ENCODE measurements around the gene OPCML.

The OPCML gene

DNA sequence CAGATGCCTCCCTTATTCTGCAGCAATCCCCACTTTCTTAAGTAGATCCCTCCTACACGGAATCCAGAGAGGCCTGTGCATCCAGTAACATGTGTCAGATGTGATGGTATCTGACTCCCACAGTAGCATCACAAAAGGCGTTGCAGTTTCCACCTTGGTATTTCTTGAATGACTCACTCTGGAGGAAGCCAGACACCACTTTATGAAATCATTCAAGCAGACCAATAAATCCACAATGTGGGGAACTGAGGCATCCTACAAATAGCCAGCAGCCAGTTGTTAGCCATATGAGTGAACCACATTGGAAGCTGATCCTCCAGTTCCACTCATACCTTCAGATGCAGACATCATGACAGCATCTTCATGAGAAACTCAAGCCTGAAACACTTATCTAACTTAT lies 798.1 kb downstream of the OPCML start:
- Mint-ChIP-seq H3K27me3 (ENCODE audit: low read depth) (no peaks in the 10 kb centered on the region), H3K36me3 (ENCODE audit: low read depth) (no peaks in the 10 kb centered on the region), H3K4me1 (ENCODE audit: low read depth) (no peaks in the 10 kb centered on the region), H3K9me3 (peaks cover 9% of the 10 kb centered on the region), H3K4me3 (no peak overlapping the region), H3K27ac (no peak overlapping the region)
- DNase-seq (ENCODE audit: low spot score), result peak; percentile 7

- Mint-ChIP-seq H3K4me3 (no peak overlapping the region), H3K9me3 (peaks cover 12% of the 10 kb centered on the region), H3K36me3 (ENCODE audit: low read depth) (no peaks in the 10 kb centered on the region), H3K27me3 (ENCODE audit: low read depth) (no peaks in the 10 kb centered on the region), H3K4me1 (ENCODE audit: low read depth) (no peaks in the 10 kb centered on the region), H3K27ac (no peak overlapping the region)
- no peak for DNase-seq (ENCODE audit: low spot score)
Observed at GRCh38 chr11:132728026-132728425, 804.3 kb downstream of the OPCML start.

DNA sequence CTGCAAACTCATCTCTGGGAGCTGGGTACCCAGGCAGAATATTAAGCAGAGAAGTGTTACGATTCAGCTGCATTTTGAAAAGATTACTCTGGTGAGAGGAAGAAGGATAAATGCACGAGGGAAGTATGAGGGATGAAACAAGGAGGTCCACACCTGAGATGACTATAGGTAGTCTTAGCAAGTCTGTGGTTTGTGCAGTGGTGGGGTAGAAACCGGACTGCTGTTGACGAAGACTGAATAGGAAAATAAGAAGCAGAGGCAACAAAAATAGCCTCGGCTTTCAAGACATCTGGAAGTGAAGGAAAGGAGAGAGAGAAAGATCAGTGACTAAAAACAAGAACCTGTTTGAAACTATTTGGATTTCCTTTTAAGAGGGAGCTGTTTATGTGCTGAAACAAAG lies 810.8 kb downstream of the OPCML start:
- Mint-ChIP-seq H3K4me1 (ENCODE audit: low read depth) (peaks cover 14% of the 10 kb centered on the region), H3K27ac (no peak overlapping the region), H3K4me3 (no peak overlapping the region), H3K9me3 (peaks cover 4% of the 10 kb centered on the region), H3K27me3 (ENCODE audit: low read depth) (no peaks in the 10 kb centered on the region), H3K36me3 (ENCODE audit: low read depth) (no peaks in the 10 kb centered on the region)
- DNase-seq (ENCODE audit: low spot score), result no peak

DNA sequence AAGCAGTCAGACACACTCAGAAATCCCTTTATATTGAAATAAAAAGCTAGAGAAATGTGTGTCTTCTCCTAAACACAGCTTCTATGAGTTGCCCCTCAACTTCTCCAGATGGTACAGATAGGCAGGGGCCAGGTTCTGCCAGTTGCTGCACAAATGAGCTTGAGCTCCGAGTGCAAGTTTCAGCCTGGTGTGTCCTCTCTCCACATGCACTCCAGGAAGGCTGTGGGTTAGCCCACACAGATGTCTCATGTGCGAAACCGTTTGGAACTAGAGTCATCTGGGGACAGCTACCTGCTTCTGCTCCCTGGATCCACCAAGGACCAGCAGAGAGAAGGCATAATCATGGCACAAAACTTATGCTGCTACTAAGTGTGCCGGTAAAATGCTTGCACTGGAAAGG lies 812.6 kb downstream of the OPCML start:
- no peaks in the 10 kb centered on the region for H3K9me3 Mint-ChIP-seq
- peaks cover 14% of the 10 kb centered on the region for H3K4me1 Mint-ChIP-seq (ENCODE audit: low read depth)
- H3K27ac Mint-ChIP-seq, result no peak overlapping the region
- H3K27me3 Mint-ChIP-seq (ENCODE audit: low read depth), result no peaks in the 10 kb centered on the region
- H3K4me3 Mint-ChIP-seq, result peak overlapping the region; percentile 47
- no peak for DNase-seq (ENCODE audit: low spot score)
- no peaks in the 10 kb centered on the region for H3K36me3 Mint-ChIP-seq (ENCODE audit: low read depth)

GRCh38 chr11:132718711-132719671 lies 813.3 kb downstream of the OPCML start:
- peak overlapping the region; percentile 47 for H3K4me3 Mint-ChIP-seq
- peaks cover 14% of the 10 kb centered on the region for H3K4me1 Mint-ChIP-seq (ENCODE audit: low read depth)
- no peak overlapping the region for H3K27ac Mint-ChIP-seq
- H3K36me3 Mint-ChIP-seq (ENCODE audit: low read depth), result no peaks in the 10 kb centered on the region
- DNase-seq (ENCODE audit: low spot score), result peak; percentile 16
- no peaks in the 10 kb centered on the region for H3K9me3 Mint-ChIP-seq
- no peaks in the 10 kb centered on the region for H3K27me3 Mint-ChIP-seq (ENCODE audit: low read depth)

DNA sequence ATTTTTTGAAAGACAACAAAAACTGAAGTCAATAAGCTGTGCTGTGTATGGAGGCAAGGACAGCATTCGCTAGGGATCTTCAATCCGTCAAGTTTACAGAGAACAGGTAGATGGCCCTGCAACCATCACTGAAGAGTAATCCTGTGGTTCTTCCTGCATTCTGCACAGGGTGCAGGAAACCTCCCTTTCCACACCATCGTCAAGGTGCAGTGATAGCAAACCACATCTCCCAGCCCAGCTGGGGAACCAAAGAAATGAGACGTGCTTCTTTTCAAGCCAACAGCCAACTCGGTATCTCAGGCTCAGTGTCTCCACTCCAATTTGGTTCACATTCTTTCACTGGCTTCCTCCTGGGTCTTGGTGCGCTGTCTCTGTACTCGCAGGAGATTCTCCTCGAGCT lies 814.5 kb downstream of the OPCML start:
- Mint-ChIP-seq H3K36me3 (ENCODE audit: low read depth) (no peaks in the 10 kb centered on the region), H3K27ac (no peak overlapping the region), H3K4me3 (no peak overlapping the region), H3K4me1 (ENCODE audit: low read depth) (peaks cover 14% of the 10 kb centered on the region), H3K27me3 (ENCODE audit: low read depth) (no peaks in the 10 kb centered on the region), H3K9me3 (no peaks in the 10 kb centered on the region)
- DNase-seq (ENCODE audit: low spot score), result no peak

DNA sequence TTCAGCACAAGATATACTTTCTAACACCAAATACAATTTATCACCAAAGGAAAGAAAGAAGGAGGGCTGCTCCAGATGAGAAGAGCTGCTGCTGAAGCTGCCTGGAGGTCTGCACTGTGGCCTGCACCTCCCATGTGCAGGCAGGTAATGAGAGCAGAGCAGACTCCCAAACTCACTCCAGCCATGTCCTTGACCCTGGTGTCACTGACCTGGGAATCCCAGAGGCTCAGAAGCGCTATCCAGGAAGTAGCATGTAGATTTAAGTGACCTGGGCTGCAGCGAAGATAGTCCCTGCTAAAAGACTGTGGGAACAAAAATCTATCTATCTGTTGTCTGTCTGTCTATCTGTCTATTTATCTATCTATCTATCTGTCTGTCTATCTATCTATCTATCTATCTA lies 816.3 kb downstream of the OPCML start:
- Mint-ChIP-seq H3K4me3 (no peak overlapping the region), H3K27ac (no peak overlapping the region), H3K9me3 (no peaks in the 10 kb centered on the region), H3K36me3 (ENCODE audit: low read depth) (no peaks in the 10 kb centered on the region), H3K27me3 (ENCODE audit: low read depth) (no peaks in the 10 kb centered on the region), H3K4me1 (ENCODE audit: low read depth) (peaks cover 14% of the 10 kb centered on the region)
- DNase-seq (ENCODE audit: low spot score), result no peak

- no peak overlapping the region for H3K4me3 Mint-ChIP-seq
- H3K4me1 Mint-ChIP-seq (ENCODE audit: low read depth), result peaks cover 14% of the 10 kb centered on the region
- H3K27me3 Mint-ChIP-seq (ENCODE audit: low read depth), result no peaks in the 10 kb centered on the region
- no peak overlapping the region for H3K27ac Mint-ChIP-seq
- no peaks in the 10 kb centered on the region for H3K9me3 Mint-ChIP-seq
- no peaks in the 10 kb centered on the region for H3K36me3 Mint-ChIP-seq (ENCODE audit: low read depth)
- no peak for DNase-seq (ENCODE audit: low spot score)
Observed at GRCh38 chr11:132714859-132715440, 817.4 kb downstream of the OPCML start.

DNA sequence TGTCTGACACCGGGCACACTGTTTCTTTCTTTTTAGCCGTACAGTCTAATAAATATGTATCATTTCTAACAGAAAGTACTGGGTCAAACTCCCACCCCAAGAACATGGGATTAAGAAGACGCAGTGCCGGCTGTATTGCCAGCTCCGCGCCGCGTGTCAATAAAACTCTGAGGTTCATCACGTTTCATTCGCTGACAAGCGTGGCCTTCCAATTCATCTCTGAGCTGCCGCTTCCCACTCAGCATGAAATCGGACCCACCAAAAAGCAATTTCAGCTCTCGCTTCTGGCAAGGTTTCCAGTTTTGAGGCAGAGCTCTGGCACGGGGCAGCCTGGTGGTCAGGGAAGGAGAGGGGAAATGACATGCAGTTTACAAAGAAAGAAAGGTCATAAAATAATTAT lies 819.8 kb downstream of the OPCML start:
- no peaks in the 10 kb centered on the region for H3K9me3 Mint-ChIP-seq
- no peak overlapping the region for H3K27ac Mint-ChIP-seq
- no peaks in the 10 kb centered on the region for H3K36me3 Mint-ChIP-seq (ENCODE audit: low read depth)
- H3K4me3 Mint-ChIP-seq, result no peak overlapping the region
- no peaks in the 10 kb centered on the region for H3K4me1 Mint-ChIP-seq (ENCODE audit: low read depth)
- H3K27me3 Mint-ChIP-seq (ENCODE audit: low read depth), result no peaks in the 10 kb centered on the region
- no peak for DNase-seq (ENCODE audit: low spot score)

DNA sequence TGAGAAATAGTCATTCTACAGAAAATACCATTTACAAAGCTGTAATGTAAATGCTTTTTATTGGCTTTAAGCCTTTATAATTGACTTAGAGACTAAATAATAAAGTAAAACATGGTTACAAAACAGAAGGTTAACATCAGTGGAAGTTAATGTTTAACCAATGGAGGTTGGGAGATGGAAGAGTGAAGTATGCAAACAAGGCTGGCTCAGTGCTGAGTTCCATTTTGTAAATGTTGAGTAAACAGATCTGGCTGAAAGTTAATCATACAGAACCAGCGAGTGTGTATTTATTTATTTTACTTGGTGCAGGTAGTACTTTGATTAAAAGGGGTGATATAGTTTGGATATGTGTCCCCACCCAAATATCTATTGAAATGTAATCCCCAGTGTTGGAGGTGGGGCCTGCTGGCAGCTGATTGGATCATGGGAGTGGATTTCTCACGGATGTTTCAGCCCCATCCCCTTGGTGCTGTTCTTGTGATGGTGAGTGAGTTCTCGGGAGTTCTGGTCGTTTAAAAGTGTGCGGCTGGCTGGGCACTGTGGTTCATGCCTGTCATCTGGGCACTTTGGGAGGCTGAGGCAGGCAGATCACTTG lies 827.4 kb downstream of the OPCML start:
- no peaks in the 10 kb centered on the region for H3K27me3 Mint-ChIP-seq (ENCODE audit: low read depth)
- DNase-seq (ENCODE audit: low spot score), result no peak
- peaks cover 30% of the 10 kb centered on the region for H3K9me3 Mint-ChIP-seq
- no peak overlapping the region for H3K4me3 Mint-ChIP-seq
- no peaks in the 10 kb centered on the region for H3K36me3 Mint-ChIP-seq (ENCODE audit: low read depth)
- no peak overlapping the region for H3K27ac Mint-ChIP-seq
- no peaks in the 10 kb centered on the region for H3K4me1 Mint-ChIP-seq (ENCODE audit: low read depth)

DNA sequence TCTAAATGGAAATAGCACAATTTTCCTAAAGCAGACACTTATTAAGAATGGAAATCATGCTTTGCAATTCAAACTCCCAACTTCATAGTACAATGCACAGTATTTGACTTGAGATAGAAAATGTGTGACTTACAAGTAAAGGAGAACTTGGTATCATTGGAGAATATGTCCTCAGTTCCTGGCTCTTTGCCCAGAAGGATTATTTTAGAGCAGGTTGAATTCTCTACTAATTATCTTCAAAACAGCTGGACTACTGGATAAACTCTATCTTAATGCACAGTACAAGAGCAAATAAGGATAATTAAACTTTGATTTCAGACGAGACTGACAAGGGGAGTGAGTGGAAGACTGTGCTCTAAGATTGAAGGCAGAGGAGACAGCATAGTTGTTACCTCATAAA lies 839.4 kb downstream of the OPCML start:
- no peak overlapping the region for H3K27ac Mint-ChIP-seq
- H3K36me3 Mint-ChIP-seq (ENCODE audit: low read depth), result no peaks in the 10 kb centered on the region
- H3K9me3 Mint-ChIP-seq, result peaks cover 13% of the 10 kb centered on the region
- H3K4me1 Mint-ChIP-seq (ENCODE audit: low read depth), result no peaks in the 10 kb centered on the region
- no peaks in the 10 kb centered on the region for H3K27me3 Mint-ChIP-seq (ENCODE audit: low read depth)
- DNase-seq (ENCODE audit: low spot score), result no peak
- H3K4me3 Mint-ChIP-seq, result no peak overlapping the region

DNA sequence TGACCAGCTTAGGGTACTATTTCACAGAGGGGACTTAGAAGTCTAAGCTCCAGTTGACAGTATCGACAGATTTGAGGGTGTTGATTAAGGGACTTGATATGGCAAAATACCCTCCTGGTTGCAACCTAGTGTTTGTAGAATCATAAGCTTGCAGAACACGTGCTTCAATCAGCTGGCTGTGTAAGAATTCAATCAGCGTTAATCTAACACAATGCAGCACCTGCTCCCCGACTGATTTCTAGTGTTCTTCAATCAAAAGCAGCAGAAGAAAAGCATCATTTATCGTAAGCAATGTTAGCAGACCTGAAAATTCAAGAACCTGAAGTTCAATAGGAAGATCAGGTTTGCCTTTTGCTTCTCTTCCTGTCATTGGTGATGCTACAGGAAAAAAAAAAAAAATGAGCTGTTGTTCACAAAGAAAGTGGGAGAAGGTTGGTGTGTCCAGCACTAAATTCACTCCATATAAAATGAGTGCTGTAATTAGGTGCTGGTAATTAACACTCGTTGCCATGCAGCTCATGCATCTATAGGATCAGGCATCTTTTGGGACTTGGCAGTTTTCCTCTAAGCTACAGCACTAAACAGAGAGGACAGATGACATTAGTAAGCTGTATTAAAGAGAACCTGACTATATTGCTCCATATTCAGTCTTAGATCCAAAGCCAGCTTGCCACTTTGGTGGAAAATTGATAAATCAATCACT lies 840.3 kb downstream of the OPCML start:
- Mint-ChIP-seq H3K27me3 (ENCODE audit: low read depth) (no peaks in the 10 kb centered on the region), H3K36me3 (ENCODE audit: low read depth) (no peaks in the 10 kb centered on the region), H3K27ac (no peak overlapping the region), H3K9me3 (peaks cover 13% of the 10 kb centered on the region), H3K4me3 (no peak overlapping the region), H3K4me1 (ENCODE audit: low read depth) (no peaks in the 10 kb centered on the region)
- no peak for DNase-seq (ENCODE audit: low spot score)

GRCh38 chr11:132686886-132687285 lies 845.4 kb downstream of the OPCML start:
- DNase-seq (ENCODE audit: low spot score), result no peak
- no peaks in the 10 kb centered on the region for H3K36me3 Mint-ChIP-seq (ENCODE audit: low read depth)

DNA sequence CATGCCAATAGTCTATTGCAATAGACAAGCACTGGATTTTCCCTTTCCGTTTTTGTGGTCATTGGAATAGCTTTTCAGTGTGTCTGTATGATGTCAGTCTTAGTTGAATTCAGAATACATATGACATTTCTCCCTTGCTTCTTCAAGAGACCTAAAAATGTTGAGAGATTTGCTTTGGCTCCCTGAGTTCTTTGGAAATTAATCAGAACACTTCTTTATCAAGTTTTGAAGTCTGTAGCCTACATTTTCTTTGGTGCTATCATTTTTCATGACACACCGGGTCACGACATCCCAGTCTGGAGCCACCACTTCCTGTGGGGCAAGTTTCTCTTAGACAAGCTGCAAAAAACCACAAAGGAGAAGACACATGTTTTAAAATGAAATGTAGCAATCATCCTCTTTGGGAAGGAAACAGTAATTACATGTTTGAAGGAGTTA lies 847.1 kb downstream of the OPCML start:
- H3K4me1 Mint-ChIP-seq (ENCODE audit: low read depth), result peaks cover 4% of the 10 kb centered on the region
- H3K9me3 Mint-ChIP-seq, result peaks cover 1% of the 10 kb centered on the region
- H3K27me3 Mint-ChIP-seq (ENCODE audit: low read depth), result no peaks in the 10 kb centered on the region
- H3K27ac Mint-ChIP-seq, result no peak overlapping the region
- no peak for DNase-seq (ENCODE audit: low spot score)
- H3K4me3 Mint-ChIP-seq, result no peak overlapping the region
- H3K36me3 Mint-ChIP-seq (ENCODE audit: low read depth), result no peaks in the 10 kb centered on the region

More at GRCh38 chr11:132686886-132687285, 845.4 kb downstream of the OPCML start:
- Mint-ChIP-seq H3K4me1 (ENCODE audit: low read depth) (peaks cover 4% of the 10 kb centered on the region), H3K4me3 (no peak overlapping the region), H3K27ac (no peak overlapping the region), H3K9me3 (peaks cover 9% of the 10 kb centered on the region), H3K27me3 (ENCODE audit: low read depth) (no peaks in the 10 kb centered on the region)
